Measurements from ENCODE around the gene NET1.
"Not testable (repeated sequence)": the region's sequence is repeated elsewhere in the genome, so short reads cannot be mapped to it uniquely, and the experiment has no call there.

NET1 gene

DNA sequence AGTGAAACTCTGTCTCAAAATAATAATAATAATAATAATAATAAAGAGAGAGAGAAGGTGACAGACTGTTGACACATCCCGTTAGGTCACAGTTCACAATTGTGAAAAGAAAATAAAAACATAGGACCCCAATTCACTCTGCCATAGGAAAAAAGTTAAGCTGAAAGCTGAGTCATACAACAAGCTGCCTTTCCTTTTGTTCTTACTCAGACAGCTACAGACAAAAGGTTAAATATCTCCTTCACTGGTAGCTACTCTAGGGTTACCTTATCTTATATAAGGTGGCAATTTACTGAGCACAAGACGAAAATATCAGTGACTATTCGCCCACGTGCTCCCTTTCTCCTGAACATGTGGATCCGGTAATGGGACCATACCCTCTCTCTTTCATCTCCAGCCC is 25.2 kb upstream of the NET1 start:
- H3K27ac Mint-ChIP-seq: no peak overlapping the region
- ATAC-seq: no peak
- H3K36me3 Mint-ChIP-seq: no peaks in the 10 kb centered on the region
- H3K4me3 Mint-ChIP-seq: no peak overlapping the region
- H3K9me3 Mint-ChIP-seq: peaks cover 16% of the 10 kb centered on the region
- H3K4me1 Mint-ChIP-seq: no peaks in the 10 kb centered on the region
- H3K27me3 Mint-ChIP-seq: peaks cover 18% of the 10 kb centered on the region

DNA sequence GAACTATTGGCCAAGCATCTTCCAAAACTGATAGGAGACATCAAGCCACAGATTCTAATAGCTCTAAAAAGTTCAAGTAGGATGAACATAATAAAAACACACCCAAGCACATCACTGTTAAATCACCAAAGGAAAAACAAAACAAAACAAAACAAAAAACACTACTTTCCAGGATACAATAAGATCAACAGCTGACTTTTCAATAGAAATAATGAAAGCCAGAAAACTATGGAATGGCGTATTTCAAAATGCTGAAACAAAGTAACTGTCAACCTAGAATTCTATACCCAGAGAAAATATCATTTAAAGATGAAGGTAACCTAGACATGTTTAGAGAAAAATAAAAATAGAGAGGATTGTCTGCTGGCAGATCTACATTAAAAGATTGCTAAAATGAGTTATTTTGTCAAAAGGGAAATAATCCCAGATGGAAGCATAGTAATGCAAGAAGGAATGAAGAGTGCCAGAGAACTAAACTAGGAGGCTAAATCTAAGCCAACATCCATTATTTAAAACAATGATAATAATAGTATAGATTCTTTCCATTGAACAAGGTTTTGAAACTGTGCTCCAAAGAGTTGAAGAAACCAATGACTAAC is 21.7 kb upstream of the NET1 start:
- no peak for ATAC-seq
- Mint-ChIP-seq H3K27me3 (peaks cover 20% of the 10 kb centered on the region), H3K4me3 (no peak overlapping the region), H3K27ac (no peak overlapping the region), H3K4me1 (no peaks in the 10 kb centered on the region), H3K9me3 (peaks cover 16% of the 10 kb centered on the region), H3K36me3 (no peaks in the 10 kb centered on the region)

DNA sequence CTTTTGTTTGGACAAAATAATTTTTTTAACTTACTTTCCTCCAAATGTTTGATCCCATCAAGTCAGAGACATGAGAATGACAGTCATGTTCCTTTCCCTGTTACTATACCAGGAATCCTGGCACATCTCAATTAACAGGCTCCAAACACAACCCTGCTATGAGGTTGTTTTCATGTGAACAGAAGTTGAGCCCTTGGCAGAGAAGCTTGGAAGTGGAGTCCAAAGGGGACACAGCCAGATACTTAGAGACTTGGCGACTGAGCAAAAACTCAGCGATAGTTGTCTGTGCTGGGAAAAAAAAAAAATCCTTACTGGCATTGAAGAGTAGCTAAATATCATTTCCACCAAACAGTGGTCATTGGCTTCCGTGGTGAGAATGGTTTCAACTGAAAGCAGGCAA is 20.6 kb upstream of the NET1 start:
- Mint-ChIP-seq H3K4me1 (no peaks in the 10 kb centered on the region), H3K4me3 (no peak overlapping the region), H3K9me3 (peaks cover 16% of the 10 kb centered on the region), H3K27ac (no peak overlapping the region), H3K27me3 (peaks cover 10% of the 10 kb centered on the region), H3K36me3 (no peaks in the 10 kb centered on the region)
- ATAC-seq: no peak

DNA sequence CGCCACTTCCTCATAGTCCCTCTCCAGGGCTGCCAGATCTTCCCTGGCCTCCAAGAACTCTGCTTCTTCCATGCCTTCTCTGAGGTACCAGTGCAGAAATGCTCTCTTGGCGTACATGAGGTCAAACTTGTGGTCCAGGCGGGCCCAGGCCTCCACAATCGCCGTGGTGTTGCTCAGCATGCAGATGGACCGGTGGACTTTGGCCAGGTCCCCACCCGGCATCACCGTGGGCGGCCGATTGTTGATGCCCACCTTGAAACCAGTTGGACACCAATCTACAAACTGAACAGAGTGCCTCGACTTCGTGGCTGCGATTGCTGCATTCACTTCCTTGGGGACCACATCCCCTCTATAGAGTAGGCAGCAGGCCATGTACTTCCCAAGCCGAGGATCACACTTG is 18.8 kb upstream of the NET1 start:
- no peak overlapping the region for H3K27ac Mint-ChIP-seq
- ATAC-seq: no peak

DNA sequence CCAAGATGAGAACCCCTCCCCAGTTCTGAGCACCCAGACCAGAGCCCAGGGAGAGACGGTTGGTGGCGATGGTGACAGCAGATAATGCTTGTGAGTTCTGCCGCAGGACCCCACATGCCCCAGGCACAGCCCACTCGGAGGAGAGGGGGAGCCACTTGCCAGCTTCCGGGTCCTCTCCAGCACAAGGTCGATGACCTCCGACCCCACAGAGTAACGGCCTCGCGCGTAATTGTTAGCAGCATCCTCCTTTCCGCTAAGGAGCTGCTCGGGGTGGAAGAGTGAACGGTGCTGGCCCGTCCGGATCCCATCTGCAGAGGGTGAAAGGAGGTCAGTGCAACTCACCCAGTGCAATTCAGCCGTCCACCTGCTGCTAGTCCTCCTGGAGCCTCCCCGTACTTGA is 17.2 kb upstream of the NET1 start:
- peaks cover 7% of the 10 kb centered on the region for H3K9me3 Mint-ChIP-seq
- H3K36me3 Mint-ChIP-seq: no peaks in the 10 kb centered on the region
- peaks cover 20% of the 10 kb centered on the region for H3K27me3 Mint-ChIP-seq
- H3K4me3 Mint-ChIP-seq: no peak overlapping the region
- no peaks in the 10 kb centered on the region for H3K4me1 Mint-ChIP-seq
- no peak overlapping the region for H3K27ac Mint-ChIP-seq
- no peak for ATAC-seq

More for the DNA sequence above, 18.8 kb upstream of the NET1 start:
- no peak overlapping the region for H3K4me3 Mint-ChIP-seq
- no peaks in the 10 kb centered on the region for H3K36me3 Mint-ChIP-seq
- H3K27me3 Mint-ChIP-seq: peaks cover 20% of the 10 kb centered on the region
- peaks cover 12% of the 10 kb centered on the region for H3K9me3 Mint-ChIP-seq
- H3K4me1 Mint-ChIP-seq: no peaks in the 10 kb centered on the region

DNA sequence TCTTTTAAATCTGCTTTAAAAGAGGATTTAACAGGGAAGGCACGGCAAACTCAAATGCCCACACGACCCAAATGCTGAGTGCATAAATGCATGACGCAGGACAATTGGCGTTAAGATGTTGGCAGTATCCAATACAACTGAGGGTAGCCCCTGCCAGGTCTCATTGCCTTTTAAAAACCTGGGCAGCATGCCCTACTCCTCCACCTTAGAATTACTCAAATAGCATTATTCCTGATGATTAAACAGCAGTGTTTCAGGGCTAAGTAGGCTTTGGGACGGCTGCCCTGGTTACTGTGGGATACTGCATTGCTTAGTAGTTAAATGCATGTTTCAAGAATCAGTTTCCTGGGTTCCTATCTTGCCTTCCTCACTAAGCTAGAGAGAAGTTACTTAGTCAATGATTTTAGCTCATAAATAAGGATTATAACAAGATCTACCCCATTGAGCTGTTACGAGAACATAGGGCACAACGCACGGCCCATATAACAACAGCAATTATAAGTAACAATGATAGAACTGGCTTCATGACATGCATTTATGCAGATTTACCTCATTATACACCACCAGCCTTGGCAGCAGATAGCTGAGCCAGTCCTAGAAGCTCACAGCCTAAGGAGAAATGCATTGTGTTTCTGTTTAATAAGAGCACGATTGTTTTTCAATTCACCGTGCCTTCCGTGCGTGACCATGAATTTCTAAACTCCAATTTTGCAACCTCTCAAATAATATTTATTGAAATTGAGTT is 15.6 kb upstream of the NET1 start:
- no peak for ATAC-seq
- Mint-ChIP-seq H3K4me1 (no peaks in the 10 kb centered on the region), H3K36me3 (no peaks in the 10 kb centered on the region), H3K9me3 (no peaks in the 10 kb centered on the region), H3K27me3 (peaks cover 20% of the 10 kb centered on the region), H3K27ac (no peak overlapping the region), H3K4me3 (no peak overlapping the region)

DNA sequence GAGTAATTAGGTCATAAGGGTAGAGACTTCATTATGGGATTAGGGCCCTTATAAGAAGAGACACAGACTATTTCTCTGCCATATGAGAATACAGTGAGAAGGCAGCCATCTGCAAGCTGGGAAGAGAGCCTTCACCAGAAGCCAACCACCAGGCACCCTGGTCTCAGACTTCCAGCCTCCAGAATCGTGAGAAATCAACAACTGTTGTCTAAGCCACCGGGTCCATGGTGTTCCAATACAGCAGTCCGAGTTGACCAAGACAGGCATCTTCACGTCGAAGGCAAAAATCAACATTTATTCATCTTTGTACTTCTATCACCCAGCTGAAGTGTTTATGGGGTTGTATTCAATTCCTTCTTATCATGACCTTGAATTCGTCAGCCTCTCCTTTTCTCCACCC is 13.0 kb upstream of the NET1 start:
- H3K27ac Mint-ChIP-seq: no peak overlapping the region
- H3K4me1 Mint-ChIP-seq: no peaks in the 10 kb centered on the region
- H3K27me3 Mint-ChIP-seq: peaks cover 9% of the 10 kb centered on the region
- no peak for ATAC-seq
- H3K36me3 Mint-ChIP-seq: no peaks in the 10 kb centered on the region
- H3K4me3 Mint-ChIP-seq: no peak overlapping the region
- no peaks in the 10 kb centered on the region for H3K9me3 Mint-ChIP-seq

DNA sequence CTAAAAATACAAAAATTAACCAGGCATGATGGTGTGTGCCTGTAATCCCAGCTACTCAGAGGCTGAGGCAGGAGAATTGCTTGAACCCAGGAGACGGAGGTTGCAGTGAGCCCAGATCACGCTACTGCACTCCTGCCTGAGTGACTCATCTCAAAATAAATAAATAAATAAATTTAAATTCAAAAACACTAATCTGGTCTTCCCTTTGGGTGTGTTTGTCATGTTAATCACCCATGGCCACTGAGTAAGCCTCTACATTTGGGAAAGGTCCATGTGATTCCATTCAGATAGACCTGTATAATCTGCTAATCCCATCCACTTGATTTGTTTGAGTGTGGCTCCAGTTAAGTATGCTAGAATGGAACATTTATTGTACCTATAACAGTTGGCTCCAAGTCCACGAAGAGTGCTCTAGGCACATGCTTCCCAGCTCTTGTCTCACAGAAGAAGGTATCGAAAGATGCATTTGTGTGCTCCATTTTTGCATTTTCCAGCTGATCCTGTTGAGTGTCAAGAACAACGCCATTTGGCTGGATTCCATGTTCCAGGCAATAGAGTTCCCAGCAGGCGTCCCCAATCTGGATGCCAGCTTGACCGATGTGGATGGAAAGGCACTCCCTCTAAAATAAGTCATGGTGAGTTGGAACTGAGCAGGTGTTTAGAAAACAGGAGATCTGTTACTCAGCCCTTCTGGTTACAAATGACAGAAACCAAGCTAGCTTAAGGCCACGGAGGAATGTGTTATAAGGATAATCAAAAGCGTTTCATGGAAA is 11.7 kb upstream of the NET1 start:
- ATAC-seq: no peak
- H3K9me3 Mint-ChIP-seq: no peaks in the 10 kb centered on the region
- H3K27ac Mint-ChIP-seq: no peak overlapping the region
- peaks cover 9% of the 10 kb centered on the region for H3K27me3 Mint-ChIP-seq
- no peaks in the 10 kb centered on the region for H3K4me1 Mint-ChIP-seq
- no peak overlapping the region for H3K4me3 Mint-ChIP-seq
- no peaks in the 10 kb centered on the region for H3K36me3 Mint-ChIP-seq

DNA sequence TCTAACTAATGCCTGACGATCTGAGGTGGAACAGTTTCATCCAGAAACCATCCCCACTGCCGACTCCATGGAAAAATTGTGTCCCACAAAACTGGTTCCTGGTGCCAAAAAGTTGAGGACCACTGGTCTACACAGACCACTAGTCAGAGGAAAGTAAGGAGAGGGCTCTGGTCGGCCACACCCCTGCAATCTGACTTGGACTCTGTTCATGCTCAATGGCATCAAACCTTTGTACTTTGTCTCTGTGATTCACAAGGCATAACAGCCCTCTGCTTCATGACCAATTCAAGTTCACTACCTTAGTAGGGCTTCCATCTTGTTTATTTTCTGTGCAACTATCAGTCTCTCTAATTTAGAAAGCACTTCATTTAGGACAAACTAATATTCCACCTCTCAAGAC is 9.6 kb upstream of the NET1 start:
- Mint-ChIP-seq H3K9me3 (no peaks in the 10 kb centered on the region), H3K36me3 (no peaks in the 10 kb centered on the region), H3K27ac (no peak overlapping the region), H3K4me1 (no peaks in the 10 kb centered on the region), H3K27me3 (peaks cover 4% of the 10 kb centered on the region), H3K4me3 (no peak overlapping the region)
- ATAC-seq: no peak

DNA sequence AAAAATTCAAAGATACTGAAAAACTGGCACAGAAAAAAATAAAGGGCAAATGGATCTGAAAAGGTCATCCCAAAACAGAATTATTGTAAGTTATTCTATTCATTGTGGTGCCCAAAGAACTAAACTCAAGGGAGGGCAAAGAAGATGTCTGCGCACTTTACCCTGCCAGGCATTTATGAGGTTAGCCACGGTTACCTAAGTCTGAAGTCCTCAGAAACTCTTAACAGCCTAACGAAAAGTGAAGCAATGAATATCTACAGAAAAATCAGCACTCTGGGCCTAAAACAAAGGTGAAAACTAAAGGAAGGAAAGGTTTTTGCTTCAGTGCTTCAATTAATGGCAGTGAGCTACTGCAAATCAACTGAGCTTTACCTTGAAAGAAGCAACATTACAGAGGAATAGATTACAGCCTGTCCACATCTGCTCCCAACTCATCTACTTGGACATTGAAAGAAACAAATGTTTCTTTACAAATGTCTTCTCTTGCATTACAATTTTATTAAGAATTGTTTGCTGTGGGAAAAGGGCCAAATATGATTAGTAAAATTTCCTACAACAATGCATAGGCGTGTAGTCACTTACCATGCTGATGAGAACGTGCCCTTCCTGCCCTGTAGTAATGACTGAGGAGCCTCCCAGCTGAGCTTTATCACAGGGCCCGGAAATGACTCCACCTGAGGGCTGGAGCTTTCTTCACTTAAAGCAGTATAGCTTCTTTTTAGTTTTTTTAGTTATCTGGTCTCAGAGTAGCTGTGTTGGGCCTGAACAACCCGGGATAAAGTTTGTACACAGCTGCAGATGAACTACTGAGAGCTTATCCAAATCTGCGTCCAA is 7.9 kb upstream of the NET1 start, which contains the start of gene TUBAL3:
Gene TUBAL3, minus strand, starts transcription at position 621 of the 834 bp plus-strand sequence. Its CDS starts 36 bp downstream, at position 585.
- no peaks in the 10 kb centered on the region for H3K36me3 Mint-ChIP-seq
- H3K27me3 Mint-ChIP-seq: peaks cover 5% of the 10 kb centered on the region
- no peaks in the 10 kb centered on the region for H3K9me3 Mint-ChIP-seq
- ATAC-seq: no peak
- H3K4me1 Mint-ChIP-seq: no peaks in the 10 kb centered on the region
- no peak within 1 kb of the TSS for H3K4me3 Mint-ChIP-seq
- H3K27ac Mint-ChIP-seq: no peak within 1 kb of the TSS

DNA sequence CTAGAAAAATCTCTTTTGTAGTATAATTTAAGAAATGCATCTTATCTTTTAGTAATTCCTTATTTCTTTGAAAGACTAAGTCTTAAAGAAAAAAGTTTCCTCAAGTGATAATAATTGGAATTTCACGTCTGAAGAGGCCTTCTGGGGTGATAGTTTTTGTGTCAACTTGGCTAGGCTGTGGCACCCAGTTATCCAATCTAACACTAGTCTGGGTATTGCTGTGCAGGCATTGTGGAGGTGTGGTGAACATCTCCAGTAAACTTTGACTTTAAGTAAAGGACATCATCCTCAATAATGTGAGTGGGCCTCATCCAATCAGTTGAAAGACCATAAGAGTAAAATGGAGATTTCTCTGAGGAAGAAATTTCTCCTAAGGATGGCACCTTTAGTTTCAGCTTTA is 5.4 kb upstream of the NET1 start:
- H3K27me3 Mint-ChIP-seq: peaks cover 21% of the 10 kb centered on the region
- H3K36me3 Mint-ChIP-seq: no peaks in the 10 kb centered on the region
- no peak for ATAC-seq
- H3K4me1 Mint-ChIP-seq: no peaks in the 10 kb centered on the region
- H3K4me3 Mint-ChIP-seq: no peak overlapping the region
- no peaks in the 10 kb centered on the region for H3K9me3 Mint-ChIP-seq
- no peak overlapping the region for H3K27ac Mint-ChIP-seq

DNA sequence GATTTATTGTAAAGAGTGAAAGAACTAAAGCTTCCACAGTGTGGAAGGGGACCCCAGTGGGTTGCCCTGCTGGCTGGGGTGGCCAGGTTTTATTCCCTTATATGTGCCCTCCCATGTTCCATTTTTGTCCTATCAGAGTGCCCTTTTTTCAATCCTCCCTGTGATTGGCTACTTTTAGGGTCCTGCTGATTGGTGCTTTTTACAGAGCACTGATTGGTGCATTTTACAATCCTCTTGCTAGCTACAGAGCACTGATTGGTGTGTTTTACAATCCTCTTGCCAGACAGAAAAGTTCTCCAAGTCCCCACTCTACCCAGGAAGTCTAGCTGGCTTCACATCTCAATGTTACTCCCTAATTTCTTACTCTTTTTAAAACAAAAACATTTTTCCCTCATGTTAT is 1.6 kb upstream of the NET1 start:
- not testable (repeated sequence) for H3K4me3 Mint-ChIP-seq, H3K36me3 Mint-ChIP-seq, H3K9me3 Mint-ChIP-seq, ATAC-seq, H3K4me1 Mint-ChIP-seq, H3K27ac Mint-ChIP-seq
- peaks cover 21% of the 10 kb centered on the region for H3K27me3 Mint-ChIP-seq

DNA sequence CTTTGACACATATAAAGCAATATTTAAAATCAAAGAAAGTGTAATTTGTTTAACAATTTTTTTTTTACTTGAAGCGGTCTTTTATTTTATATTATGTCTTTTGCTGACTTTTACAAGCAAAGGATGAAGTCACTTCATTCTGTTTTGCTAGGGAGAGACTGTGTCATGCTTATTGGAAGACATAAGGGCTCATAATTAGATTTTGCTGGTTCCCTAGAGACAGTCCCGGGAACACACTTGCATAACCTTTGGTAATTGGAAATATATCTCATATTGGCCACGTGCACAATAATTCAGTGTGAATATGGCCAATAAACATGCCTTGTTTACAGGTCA is 448 bp upstream of the NET1 start:
- no peaks in the 10 kb centered on the region for H3K36me3 Mint-ChIP-seq
- H3K27me3 Mint-ChIP-seq: peaks cover 21% of the 10 kb centered on the region
- no peak overlapping the region for H3K27ac Mint-ChIP-seq
- H3K9me3 Mint-ChIP-seq: no peaks in the 10 kb centered on the region
- H3K4me1 Mint-ChIP-seq: no peaks in the 10 kb centered on the region
- peak overlapping the region; percentile 75 for H3K4me3 Mint-ChIP-seq
- ATAC-seq: no peak

DNA sequence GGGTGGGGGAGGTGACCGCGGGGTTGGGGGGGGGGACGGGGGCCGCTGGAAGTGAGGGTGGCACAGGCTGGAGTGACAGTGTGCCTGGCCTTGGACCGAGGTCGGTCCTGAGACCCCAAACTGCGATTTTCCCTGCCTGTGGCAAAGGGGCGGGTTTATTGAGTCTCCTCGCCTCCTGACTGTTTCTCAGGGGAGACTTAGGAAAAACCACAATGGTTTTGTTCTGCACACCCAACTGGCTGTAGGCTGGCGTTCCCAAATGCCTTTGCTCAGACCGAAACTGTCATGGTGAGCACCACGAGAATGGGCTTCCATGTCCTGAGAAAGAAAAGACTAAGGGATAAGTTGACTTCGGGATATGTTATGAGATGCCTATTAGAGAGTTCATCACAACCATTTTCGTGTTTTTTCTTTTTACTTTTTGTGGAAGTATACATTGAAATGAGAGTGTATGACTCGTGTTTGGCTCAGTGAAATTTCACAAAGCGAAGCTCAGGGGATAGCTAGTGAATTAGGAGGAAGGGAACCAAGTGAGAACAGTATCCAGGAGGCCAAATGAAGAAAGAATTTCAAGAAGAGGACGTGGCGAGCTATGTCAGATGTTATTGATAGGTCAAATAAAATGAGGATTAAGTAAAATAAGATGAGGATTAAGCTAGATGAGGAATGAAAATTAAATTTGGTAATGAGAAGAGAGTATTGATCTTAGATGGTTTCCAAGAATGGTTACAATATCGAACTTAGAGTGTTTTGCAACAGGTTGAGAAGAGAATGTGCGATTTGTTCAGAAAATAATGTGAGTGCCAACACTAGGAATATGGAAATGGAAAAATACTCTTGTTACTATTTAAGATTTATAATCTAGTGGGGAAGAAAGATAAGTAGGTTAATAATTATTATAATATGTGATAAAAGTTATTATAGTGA is 918 bp downstream of the NET1 start:
- Mint-ChIP-seq H3K9me3 (peaks cover 2% of the 10 kb centered on the region), H3K27ac (peak overlapping the region; percentile 23), H3K36me3 (peaks cover 3% of the 10 kb centered on the region), H3K4me1 (no peaks in the 10 kb centered on the region), H3K27me3 (peaks cover 21% of the 10 kb centered on the region), H3K4me3 (no peak overlapping the region)
- ATAC-seq: no peak
